Activated CD4-positive, alpha-beta T cell treated with anti-CD3 and anti-CD28 coated beads, Interleukin-2, amount 50 U/mL, for 4 hours (primary cell): ENCODE results near the gene PTPRH.
"Not testable (repeated sequence)": the region's sequence is repeated elsewhere in the genome, so short reads cannot be mapped to it uniquely, and the experiment has no call there.

Source experiments
- DNase-seq, 2 experiments: peaks; one replicate each; pipeline ENCODE4 v3.0.0-alpha.2; 2020

The PTPRH gene

GRCh38 chr19:55156202-55157063, 52.9 kb downstream of the PTPRH start:
- DNase-seq: no peak

- DNase-seq: not testable (repeated sequence)
These were observed 53.5 kb downstream of the PTPRH start for GRCh38 chr19:55155784-55156183.

GRCh38 chr19:55153652-55154264, 55.5 kb downstream of the PTPRH start:
- no peak for DNase-seq

GRCh38 chr19:55152017-55152416, 57.3 kb downstream of the PTPRH start:
- DNase-seq: no peak

GRCh38 chr19:55149078-55150003, 60.0 kb downstream of the PTPRH start, which contains the start of gene TNNT1:
TNNT1 (minus strand) TSS chr19:55149206; CDS start chr19:55147157, 2,049 bp downstream.
- no peak for DNase-seq

GRCh38 chr19:55147545-55148251, 61.6 kb downstream of the PTPRH start:
- no peak for DNase-seq

GRCh38 chr19:55146705-55147273, 62.5 kb downstream of the PTPRH start:
- no peak for DNase-seq

GRCh38 chr19:55146078-55146704, 63.1 kb downstream of the PTPRH start:
- DNase-seq: no peak

GRCh38 chr19:55145232-55145631, 64.1 kb downstream of the PTPRH start:
- DNase-seq: no peak

- no peak for DNase-seq
These were observed 67.6 kb downstream of the PTPRH start for GRCh38 chr19:55141696-55142095.

- no peak for DNase-seq
These were observed 71.4 kb downstream of the PTPRH start for GRCh38 chr19:55137915-55138314.

- DNase-seq: no peak
These were observed 72.8 kb downstream of the PTPRH start for GRCh38 chr19:55136399-55137102.

- no peak for DNase-seq
These were observed 74.6 kb downstream of the PTPRH start for GRCh38 chr19:55134736-55135135.

GRCh38 chr19:55133639-55134444, 75.5 kb downstream of the PTPRH start:
- no peak for DNase-seq

- no peak for DNase-seq
These were observed 76.7 kb downstream of the PTPRH start for GRCh38 chr19:55132453-55133129.

GRCh38 chr19:55131421-55131820, 77.9 kb downstream of the PTPRH start:
- DNase-seq: no peak
